GM13977 (cell line): Measurements from ENCODE around the gene NANS.

Experiments
- DNase-seq: peaks from one replicate; pipeline ENCODE4 v3.0.0; 2012; ENCODE audit warnings: low spot score
- in situ Hi-C: fragments of 300-500 bp; cut with MboI; formaldehyde crosslinking; loops from one replicate; pipeline ENCODE4 v1.12.0; 2022; ENCODE audit warnings: low sequenced_read_pairs, low pct_unique_long_range_greater_than_20kb, mixed read lengths, inconsistent platforms; ENCODE audit not compliant: unreplicated experiment
- TF ChIP-seq, protein P1 (sequence below): IDR thresholded peaks from 2 replicates; pipeline ENCODE4 v1.5.1; 2012; ENCODE audit warnings: mild to moderate bottlenecking, control low read depth; ENCODE audit not compliant: insufficient read depth; ENCODE audit errors: extremely low read depth, missing control alignments

The NANS gene

GRCh38 chr9:98037357-98037756 lies 19.2 kb upstream of the NANS start:
- TF ChIP-seq, protein P1, sequence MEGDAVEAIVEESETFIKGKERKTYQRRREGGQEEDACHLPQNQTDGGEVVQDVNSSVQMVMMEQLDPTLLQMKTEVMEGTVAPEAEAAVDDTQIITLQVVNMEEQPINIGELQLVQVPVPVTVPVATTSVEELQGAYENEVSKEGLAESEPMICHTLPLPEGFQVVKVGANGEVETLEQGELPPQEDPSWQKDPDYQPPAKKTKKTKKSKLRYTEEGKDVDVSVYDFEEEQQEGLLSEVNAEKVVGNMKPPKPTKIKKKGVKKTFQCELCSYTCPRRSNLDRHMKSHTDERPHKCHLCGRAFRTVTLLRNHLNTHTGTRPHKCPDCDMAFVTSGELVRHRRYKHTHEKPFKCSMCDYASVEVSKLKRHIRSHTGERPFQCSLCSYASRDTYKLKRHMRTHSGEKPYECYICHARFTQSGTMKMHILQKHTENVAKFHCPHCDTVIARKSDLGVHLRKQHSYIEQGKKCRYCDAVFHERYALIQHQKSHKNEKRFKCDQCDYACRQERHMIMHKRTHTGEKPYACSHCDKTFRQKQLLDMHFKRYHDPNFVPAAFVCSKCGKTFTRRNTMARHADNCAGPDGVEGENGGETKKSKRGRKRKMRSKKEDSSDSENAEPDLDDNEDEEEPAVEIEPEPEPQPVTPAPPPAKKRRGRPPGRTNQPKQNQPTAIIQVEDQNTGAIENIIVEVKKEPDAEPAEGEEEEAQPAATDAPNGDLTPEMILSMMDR, result no peak
- DNase-seq, result no peak
- in situ Hi-C loops, result no loop called here

DNA sequence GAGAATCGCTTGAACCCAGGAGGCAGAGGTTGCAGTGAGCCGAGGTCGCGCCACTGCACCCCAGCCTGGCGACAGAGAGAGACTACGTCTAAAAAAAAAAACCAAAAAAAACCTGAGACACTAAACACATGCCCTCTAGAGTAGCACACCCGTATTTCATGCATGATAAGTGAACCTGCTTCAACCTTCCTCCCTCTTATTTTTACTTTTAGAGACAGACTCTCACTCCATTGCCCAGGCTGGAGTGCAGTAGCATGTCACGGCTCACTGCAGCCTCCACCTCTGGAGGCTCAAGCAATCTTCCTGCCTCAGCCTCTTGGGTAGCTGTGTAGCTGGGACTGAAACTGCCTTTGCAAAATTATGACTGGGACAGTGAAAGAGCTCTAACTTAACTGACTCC lies 17.6 kb upstream of the NANS start:
- in situ Hi-C loops, result no loop called here
- TF ChIP-seq, protein P1, result no peak
- no peak for DNase-seq

DNA sequence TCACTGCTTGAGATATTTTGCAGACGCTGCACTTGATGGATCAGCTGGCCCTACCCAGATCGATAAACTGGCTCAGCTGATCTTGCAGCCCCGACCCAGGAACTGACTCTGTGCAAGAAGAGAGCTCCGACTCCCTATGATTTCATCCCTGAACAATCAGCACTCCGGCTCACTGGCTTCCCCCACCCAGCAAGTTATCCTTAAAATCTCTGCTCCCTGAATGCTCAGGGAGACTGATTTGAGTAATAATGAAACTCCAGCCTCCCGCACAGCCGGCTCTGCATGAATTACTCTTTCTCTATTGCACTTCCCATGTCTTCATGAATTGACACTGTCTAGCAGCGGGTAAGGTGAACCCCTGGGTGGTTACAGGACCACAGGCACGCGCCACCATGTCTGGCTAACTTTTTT lies 16.9 kb upstream of the NANS start:
- no peak for DNase-seq
- in situ Hi-C loops, result no loop called here
- TF ChIP-seq, protein P1, result no peak

DNA sequence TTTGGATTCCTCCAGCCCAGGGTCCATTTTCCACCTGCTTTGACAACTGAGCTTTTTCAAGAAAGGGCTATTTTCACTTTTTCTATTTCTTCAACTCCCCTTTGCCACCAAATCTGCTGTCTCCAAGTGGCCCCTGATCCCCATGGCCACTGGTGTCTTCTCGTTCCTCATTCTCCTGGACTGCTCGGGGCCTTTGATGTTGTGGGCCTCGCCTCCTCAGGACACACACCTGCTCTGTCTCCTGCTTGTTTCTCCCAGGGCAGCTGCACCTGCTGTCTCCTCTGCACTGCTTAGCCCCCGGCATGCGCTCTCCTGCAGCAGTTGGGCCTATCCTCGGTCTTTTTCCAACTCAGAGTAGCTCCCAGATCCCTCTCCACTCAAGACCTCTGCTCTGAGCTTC lies 16.3 kb upstream of the NANS start:
- in situ Hi-C loops, result no loop called here
- no peak for DNase-seq
- TF ChIP-seq, protein P1, result no peak

GRCh38 chr9:98043915-98044314 lies 12.6 kb upstream of the NANS start:
- TF ChIP-seq, protein P1, result no peak
- in situ Hi-C loops, result no loop called here
- DNase-seq, result no peak

DNA sequence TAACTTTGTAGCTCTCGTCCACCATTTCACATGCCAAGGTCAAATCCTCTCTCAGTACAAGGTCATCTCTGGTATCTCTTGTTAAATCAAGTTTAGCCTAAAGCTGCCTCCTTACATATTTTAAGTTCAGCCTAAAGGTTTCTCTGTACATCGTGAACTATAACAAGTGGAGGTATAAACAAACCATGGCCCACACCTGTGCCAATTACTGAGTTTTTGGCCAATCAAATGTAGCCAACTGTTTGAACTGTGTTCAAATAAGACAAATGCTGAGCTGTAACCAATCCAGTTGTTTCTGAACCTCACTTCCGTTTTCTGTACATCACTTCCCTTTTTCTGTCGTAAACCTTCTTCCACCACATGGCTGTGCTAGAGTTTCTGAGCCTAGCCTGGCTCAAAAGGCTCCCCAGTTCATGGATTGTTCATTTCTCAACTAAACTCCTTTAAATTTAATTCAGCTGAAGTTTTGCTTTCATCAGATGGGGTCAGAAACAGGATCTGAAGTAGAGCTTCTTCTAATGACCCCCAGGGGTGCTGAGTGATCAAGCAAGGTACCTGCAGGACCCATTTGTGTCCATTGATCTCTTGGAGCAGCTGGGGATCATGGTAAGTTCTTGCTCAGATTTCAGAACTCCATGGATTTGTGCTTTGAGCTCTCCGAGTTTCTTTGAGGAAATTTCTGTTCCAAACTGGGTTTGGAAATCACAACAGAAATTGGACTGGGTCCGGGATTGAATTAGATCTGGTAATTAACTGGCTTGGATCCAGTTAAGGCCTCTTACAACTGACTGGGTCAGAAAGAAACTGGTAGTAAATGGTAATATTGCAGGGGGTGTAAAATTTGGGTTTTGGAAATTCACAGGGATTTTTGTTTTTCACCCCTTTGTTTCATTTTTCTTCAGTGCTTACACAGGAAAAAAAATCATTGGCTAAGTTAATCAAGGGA lies 11.0 kb upstream of the NANS start:
- in situ Hi-C loops, result no loop called here
- TF ChIP-seq, protein P1, result peak; percentile 14
- no peak for DNase-seq
